Measurements from ENCODE around the gene NFATC2. TPM values are rescaled to one million over a fixed set of nuclear protein-coding genes. Genes with fewer than 3 reads are reported as not detected.

The NFATC2 gene
- total RNA-seq, 1 experiment from 2014 or later = 0.61 TPM

- no peaks in the 10 kb centered on the region; a peak in 1 of 5 replicates for H3K9me3 Mint-ChIP-seq
- Histone ChIP-seq H2BK120ac (ENCODE audit: low read depth, low read length, poor library complexity, severe bottlenecking) (no peak overlapping the region), H2BK15ac (ENCODE audit: low read depth, low read length) (no peak overlapping the region), H3K9me3 (ENCODE audit: control insufficient read depth, low read depth, low read length) (no peaks in the 10 kb centered on the region), H3K27me3 (ENCODE audit: insufficient read depth, low read length) (no peaks in the 10 kb centered on the region), H2AFZ (ENCODE audit: low read length) (no peak overlapping the region), H3K4me2 (ENCODE audit: insufficient read depth, insufficient read length, low read length) (no peak overlapping the region), H3K4me1 (ENCODE audit: insufficient read depth, low read length) (no peaks in the 10 kb centered on the region), H3K79me1 (ENCODE audit: insufficient read depth, low read depth, low read length, poor library complexity, severe bottlenecking) (no peaks in the 10 kb centered on the region), H2BK20ac (ENCODE audit: low read depth, low read length, poor library complexity, severe bottlenecking) (no peak overlapping the region), H2BK12ac (ENCODE audit: insufficient read length, low read depth, low read length) (no peak overlapping the region), H4K8ac (replicated peaks; ENCODE audit: insufficient read length, low read depth, low read length) (no peak overlapping the region), H2BK5ac (ENCODE audit: insufficient read length, low read length) (no peak overlapping the region), H3T11ph (ENCODE audit: low read length) (no peak overlapping the region), H4K20me1 (ENCODE audit: control insufficient read depth, insufficient read depth, insufficient read length) (no peaks in the 10 kb centered on the region), H3K18ac (ENCODE audit: insufficient read length, low read depth, low read length) (no peak overlapping the region), H4K5ac (ENCODE audit: insufficient read length, low read depth, low read length) (no peak overlapping the region), H3K23me2 (ENCODE audit: insufficient read length, low read depth, low read length, poor library complexity, severe bottlenecking) (no peaks in the 10 kb centered on the region), H3K14ac (ENCODE audit: insufficient read depth, low read length) (no peak overlapping the region), H3K79me2 (ENCODE audit: insufficient read depth, low read length) (no peaks in the 10 kb centered on the region), H4K91ac (ENCODE audit: insufficient read length, low read depth, low read length) (no peak overlapping the region), H3K56ac (ENCODE audit: insufficient read length, low read depth, low read length) (no peak overlapping the region), H3K23ac (ENCODE audit: insufficient read length, low read depth, low read length) (no peak overlapping the region), H3K9ac (ENCODE audit: extremely low read depth, insufficient read length, low read length) (no peak overlapping the region), H2AK5ac (ENCODE audit: insufficient read length, low read length) (no peak overlapping the region), H3K4ac (ENCODE audit: low read depth, low read length) (no peak overlapping the region), H3K27ac (ENCODE audit: insufficient read length, low read depth, low read length) (no peak overlapping the region)
- no peak overlapping the region for H3K4me3 Mint-ChIP-seq
- H3K27ac Mint-ChIP-seq = no peak overlapping the region
- DNase-seq = no peak
- peaks cover 13 to 15% of the 10 kb centered on the region in 2 experiments for H3K4me1 Mint-ChIP-seq
- peaks cover 0 to 5% (median 0%) of the 10 kb centered on the region in 3 experiments; a peak in 2 of 7 replicates for H3K36me3 Mint-ChIP-seq (ENCODE audit: insufficient read depth in 1 of 3, low read depth in 3 of 3)
- no CpG with 5 or more reads among the region's 3 CpGs for WGBS (ENCODE audit: extremely low coverage, insufficient read length, low lambda C conversion rate)
- TF ChIP-seq, protein P1, sequence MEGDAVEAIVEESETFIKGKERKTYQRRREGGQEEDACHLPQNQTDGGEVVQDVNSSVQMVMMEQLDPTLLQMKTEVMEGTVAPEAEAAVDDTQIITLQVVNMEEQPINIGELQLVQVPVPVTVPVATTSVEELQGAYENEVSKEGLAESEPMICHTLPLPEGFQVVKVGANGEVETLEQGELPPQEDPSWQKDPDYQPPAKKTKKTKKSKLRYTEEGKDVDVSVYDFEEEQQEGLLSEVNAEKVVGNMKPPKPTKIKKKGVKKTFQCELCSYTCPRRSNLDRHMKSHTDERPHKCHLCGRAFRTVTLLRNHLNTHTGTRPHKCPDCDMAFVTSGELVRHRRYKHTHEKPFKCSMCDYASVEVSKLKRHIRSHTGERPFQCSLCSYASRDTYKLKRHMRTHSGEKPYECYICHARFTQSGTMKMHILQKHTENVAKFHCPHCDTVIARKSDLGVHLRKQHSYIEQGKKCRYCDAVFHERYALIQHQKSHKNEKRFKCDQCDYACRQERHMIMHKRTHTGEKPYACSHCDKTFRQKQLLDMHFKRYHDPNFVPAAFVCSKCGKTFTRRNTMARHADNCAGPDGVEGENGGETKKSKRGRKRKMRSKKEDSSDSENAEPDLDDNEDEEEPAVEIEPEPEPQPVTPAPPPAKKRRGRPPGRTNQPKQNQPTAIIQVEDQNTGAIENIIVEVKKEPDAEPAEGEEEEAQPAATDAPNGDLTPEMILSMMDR (conservative IDR thresholded peaks at IDR 0.05) = no peak
- H3K27me3 Mint-ChIP-seq (ENCODE audit: low read depth) = no peaks in the 10 kb centered on the region; the same call in 1 of the 2 replicates
Observed at GRCh38 chr20:51457533-51457932, 85.0 kb downstream of the NFATC2 start.
